Retina (tissue), 1 donor: ENCODE results near the gene PARD3B.

ENCODE experiments used
- DNase-seq: peaks from one replicate; pipeline ENCODE4 v3.0.0-alpha.2; 2016

PARD3B gene

DNA sequence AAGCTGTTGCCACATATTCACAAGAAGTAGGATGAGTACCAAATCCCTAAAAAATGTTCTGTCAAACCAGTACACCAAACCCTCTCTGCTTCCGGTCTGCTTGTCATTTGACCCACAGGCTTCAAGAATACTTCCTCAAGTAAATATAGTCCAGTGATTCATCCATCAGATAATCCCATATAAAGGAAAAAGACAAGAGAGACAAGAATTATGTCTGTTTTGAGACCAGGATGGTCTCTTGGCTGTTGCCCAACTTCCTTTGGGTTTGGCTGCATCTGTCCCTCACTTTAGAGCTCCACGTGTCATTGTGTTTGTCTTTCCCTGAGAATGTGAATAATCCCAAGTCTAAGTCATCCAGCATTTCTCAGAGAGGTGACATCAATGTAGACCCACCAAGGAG is 1045.5 kb downstream of the PARD3B start:
- DNase-seq, result no peak

DNA sequence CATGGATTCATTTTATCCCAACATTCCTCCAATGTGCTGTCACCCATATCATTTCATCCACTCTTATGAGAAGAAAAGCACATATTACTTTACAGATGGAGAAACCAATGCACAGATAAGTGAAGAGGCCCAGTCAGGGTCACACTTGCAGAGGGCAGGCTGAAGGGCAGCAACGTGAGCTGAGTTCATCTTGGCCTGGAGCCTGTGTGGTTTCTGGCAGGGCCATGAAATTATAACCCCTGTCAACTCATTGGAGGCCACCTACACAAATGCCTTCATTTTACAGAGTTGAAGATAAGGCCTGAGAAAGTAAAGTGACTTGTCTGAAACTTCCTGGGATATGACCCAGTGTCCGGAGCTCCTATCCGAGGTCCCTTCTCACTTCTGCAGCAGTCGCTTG is 1048.6 kb downstream of the PARD3B start:
- no peak for DNase-seq

DNA sequence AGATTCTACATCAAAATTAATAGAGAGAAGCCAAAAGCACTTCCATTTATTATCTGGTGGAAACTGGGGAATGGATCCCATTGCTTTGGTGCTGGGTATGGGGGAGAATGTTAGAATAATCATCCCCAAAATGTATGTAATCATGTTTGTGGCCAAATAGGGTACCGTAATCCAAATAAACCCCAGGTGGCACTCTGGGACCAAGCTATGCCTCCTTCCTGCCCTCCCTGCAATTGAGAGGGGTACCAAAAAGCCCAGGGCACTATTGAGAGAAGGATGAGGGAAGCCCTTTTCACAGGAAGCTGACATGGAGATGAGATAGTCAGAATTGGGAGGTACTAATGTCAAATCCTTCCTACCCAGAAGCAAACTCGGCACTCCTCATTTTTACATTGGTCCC is 1051.3 kb downstream of the PARD3B start:
- DNase-seq, result no peak

DNA sequence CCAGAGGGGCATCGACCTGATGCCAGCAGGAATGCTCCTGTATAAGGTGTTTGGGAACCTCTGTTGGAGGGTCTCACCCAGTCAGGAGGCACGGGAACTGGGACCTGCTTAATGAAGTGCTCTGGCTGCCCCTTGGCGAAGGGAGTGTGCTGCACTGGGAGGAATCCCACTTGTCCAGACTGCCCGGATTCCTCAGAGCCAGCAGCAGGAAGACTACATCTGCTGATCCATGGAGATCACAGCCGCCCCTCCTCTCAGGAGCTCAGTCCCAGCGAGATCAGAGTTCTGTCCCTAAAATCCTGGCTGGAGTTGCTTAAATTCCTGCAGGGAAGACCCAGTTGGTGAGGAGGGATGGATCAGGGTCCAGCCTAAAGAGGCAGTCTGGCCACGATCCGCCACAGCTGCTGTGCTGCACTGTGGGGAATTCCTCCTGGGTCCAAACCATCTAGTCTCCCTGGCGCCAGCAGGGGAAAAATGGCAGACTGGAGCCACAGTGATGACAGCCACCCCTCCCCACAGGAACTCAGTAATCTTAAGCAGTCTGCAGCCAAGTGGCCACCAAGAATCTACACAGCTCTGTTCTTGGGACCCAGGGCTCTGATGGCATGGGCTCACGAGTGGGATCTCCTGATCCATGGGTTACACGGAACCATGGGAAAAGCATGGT is 1060.5 kb downstream of the PARD3B start:
- DNase-seq, result no peak

DNA sequence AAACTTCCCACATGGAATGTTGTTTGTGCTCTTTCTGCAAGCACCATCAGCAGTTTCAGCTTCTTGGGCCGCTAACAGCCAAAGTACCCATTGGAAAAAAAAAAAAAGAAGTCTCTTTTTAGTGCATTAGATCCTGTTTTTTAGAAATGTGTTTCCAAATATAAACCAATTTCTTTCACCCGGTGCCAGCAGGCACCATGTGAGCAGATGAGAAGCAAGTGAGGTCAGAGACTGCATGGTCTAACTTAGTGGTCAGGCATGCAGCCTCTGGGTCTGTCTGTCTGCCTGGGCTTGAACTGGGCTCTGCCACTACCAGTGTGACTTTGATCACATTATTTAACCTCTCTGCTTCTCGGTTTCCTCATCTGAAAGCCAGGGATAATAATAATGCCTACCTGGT is 1061.9 kb downstream of the PARD3B start:
- no peak for DNase-seq

DNA sequence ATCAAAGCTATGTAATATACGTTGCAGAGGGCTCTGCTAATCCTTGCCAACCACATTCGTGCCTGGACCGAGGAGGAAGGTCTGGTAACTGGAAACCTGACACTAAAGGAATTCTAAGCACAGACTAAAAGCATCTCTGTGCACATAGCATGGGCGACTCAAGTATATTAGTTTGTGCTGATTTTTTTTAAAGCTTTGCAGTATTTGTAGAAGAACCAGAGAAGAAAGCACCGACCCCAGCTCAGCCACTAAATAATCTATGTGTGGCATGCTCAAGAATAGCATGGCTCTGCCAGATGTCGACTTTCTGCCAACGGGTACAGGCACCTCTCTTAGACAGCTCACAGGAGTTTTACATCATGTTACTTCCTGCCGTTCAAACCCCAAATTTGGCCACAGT is 1063.8 kb downstream of the PARD3B start:
- DNase-seq, result no peak

DNA sequence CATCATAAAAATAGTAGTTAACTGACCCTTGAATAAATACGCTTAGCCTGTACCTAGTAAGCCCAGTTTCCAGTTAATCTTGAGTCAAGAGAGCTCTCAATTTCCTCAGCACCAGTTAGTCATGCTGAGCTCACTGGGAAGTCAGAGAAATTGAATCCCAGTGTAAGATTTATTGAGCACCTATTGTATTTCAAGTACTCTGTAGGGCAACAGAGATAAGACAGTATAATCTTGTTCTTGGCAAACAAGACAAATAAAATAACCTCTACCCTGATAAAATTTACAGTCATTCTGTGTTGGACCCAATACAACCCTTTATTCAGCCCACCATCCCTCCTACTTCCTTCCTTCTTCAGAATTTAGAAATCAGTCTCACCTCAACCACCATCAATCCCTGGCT is 1065.2 kb downstream of the PARD3B start:
- DNase-seq, result no peak

DNA sequence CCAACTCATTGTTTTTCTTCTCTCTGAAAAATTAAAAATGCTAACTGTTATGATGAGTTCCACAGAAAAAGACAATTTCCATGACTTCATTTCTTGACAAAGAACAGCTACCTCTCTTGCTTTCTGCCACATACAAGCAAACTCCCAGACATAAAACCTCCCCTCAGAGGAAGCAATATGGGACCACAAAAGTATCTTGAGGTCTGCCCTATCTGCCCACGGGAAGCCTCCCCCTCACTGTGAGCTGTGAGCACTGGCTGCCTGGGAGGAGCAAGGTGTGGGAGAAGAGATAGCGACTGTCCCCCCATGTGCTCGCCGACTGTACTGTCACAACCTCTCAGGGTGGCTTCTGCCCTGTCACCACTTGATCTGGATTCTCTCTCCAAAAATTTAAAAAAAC is 1067.4 kb downstream of the PARD3B start:
- peak; percentile 17 for DNase-seq

DNA sequence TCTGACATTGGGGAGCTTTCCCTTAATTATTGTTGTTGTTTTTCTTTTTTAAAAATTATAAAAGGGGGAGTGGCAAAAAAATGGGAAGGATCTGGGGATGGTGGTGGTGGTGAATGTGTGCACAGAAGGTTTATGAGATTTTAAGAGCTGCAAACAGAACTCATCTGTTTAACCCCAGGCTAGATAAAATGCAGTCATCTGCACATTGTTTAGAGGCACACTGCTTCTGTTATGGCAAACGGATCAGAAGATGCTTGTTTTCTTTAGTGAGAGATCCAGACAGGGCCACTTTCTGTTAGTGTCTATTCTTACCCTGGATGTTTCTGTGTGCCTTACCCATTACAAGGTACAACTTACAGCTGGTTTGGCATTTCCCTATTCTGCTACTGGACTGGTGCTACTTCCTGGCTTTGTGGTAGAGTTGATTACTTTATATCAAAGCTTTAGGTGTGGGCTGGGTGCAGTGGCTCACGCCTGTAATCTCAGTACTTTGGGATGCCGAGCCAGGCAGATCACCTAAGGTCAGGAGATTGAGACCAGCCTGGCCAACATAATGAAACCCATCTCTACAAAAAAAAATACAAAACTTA is 1068.8 kb downstream of the PARD3B start:
- peak; percentile 17 for DNase-seq

DNA sequence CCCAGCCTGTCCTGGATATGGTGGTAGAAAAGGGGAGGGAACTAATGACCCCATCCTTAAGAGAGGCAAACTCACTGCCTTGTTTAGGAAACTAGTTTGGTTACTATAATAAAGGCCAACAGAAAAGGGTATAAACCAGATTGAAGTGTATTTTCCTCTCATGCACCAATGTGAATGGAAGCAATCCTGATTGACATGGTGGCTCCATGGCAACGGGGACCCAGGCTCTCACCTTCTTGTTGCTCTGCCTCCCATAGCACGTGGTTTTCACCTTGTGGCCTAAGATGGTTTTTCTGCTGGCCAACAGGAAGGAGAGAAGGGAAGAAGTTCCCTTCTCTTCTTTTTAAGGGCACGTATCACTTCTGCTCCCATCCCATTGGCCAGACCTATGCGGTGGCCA is 1069.7 kb downstream of the PARD3B start:
- DNase-seq, result no peak

DNA sequence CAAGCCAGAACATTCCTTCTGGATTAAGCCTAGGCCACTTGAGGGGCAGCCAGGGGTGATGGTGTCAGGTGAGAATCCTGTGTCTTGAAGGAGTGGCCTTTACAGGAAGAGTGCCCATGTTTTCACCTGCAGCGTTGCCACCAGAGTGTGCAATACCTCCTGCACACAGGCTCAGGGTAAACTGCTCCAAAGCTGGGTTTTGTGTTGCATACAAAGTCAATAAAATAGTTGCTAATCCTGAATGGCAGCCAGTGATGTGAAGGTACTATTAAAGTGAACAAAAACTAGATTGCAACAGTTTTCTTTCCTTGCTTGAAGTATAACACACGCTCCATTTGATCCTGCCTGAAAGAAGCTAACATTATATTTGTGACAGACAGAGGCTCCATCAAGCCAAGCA is 1072.6 kb downstream of the PARD3B start:
- no peak for DNase-seq

DNA sequence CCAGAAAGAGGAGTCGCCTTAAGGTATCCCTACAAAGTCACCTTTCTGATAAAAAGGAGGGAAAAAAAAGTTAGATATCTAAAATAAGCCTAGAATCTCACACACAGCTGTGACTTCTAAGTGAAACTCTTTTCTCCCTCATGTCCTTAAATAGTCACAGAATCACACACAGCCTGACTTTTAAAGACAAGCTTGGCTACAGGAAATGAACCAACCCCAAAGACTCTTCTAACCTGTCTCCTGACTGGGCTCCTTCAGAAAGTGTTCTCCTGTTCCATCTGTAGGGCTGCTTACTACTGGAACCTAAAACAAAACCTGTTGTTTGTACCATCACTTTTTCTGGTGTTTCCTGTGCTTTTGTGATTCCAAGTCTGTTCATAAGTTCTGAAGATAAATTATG is 1074.3 kb downstream of the PARD3B start:
- DNase-seq, result no peak

DNA sequence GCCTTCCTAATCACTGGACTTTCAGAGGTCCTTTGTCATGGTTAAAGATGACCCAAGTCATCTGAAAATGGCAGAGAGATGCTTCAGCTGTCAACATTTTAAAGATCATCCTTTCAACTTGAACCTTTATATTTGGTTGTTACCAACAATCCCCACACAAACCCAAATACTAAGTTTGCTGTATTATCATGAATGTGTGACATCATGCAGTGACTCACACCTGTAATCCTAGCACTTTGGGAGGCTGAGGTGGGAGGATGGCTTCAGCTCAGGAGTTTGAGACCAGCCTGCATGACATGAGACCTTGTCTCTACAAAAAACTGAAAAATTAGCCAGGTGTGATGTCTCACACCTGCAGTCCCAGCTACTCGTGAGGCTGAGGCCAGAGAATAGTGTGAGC is 1081.8 kb downstream of the PARD3B start:
- no peak for DNase-seq

DNA sequence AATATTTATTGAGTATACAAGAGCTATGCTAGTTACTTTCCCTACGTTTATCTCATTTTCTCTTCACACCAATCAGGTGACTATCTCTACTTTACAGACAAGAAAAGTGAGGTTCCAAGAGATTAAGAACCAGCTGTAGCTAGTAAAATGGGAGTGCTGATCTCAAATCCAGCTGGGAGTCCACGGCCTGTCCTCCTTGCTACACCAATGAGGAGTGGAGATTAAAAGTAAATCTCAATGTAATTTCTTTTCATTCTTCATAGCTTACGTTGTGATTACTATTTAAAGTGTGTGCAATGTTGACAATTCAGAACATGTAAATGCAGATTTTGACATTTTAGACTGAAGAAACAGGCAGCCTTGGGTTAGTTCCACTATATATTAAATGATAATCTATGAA is 1083.1 kb downstream of the PARD3B start:
- DNase-seq, result no peak

DNA sequence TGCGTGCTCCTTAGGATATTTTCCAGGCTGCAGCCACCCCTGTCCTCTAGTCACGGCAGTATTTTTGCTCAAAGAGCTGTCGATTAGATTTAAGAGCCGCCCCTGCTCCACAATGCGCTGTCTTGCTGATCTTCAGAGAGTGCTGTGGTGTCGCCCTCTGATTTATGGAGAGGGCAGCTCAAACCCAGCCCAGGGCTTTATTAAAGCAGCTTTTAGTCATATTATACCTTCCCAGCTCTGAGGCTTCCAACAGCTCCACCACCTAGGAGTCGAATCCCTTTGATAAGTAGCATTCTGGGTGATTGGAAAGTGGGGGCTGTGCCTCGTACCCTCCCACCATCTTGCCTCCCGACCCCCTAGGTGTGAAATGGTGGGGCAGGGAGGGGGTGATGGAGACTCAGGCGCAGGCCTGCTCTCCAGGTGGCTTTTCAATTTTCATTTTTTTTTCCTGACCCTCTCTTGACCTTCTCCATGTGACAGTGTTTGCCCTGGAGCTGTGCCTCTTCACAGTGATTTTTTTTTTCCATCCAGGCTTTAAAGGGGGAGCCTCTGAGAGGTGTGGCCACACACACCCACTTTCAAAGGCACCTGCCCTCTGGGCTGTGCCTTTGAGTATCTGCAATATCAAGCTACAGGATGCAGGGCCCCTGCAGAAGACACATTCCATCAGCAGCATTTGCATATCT is 1084.0 kb downstream of the PARD3B start:
- peak; percentile 18 for DNase-seq

DNA sequence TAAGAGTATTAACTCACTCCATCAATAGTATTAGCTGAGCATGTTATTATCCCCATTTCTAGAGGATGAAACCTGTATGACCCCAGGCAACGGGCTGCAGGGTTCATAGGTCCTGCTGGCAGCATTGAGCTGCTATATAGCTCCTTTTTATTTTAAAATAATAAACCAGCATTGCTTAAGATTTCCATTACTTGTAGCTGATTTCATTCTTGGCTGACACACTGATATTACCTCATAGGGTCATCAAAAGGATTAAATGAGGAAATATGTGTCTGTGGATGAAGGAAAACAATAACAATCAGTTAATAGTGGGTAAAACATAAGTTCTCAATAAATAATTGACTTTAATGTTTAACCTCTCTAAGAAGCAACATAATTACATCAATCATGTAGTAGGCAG is 1088.7 kb downstream of the PARD3B start:
- DNase-seq, result no peak

DNA sequence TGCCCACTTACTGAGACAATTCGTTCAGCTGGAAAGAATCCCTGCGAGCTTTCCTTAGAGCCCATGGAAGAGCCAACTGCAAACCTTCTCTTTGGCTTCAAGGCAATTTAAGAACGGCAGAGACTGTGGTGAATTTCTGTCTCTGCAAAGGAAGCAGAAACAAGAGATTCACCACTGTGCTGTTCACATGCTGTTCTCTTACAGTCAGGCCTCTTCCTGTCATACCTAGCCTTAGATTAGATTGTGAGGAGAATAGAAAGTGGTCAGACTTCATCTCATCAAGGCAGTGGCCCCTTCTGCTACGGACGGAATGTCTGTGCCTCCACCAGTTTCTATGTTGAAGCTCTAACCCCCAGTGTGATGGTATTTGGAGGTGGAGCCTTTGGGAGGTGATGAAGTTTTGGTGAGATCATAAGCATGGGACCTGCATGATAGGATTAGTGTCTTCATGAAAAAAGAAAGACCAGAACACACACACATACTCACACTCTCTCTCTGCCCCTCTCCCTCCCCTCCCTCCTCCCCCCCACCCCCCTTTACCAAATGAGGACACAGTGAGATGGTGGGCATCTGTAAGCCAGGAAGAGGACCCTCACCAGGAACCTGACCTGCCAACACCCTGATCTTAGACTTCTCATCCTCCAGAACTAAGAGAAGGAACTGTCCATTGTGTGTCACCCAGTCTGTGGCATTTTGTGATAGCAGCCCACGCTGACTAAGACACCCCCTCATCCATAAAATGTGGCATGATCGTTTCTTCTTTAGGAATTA is 1091.5 kb downstream of the PARD3B start:
- DNase-seq, result no peak

DNA sequence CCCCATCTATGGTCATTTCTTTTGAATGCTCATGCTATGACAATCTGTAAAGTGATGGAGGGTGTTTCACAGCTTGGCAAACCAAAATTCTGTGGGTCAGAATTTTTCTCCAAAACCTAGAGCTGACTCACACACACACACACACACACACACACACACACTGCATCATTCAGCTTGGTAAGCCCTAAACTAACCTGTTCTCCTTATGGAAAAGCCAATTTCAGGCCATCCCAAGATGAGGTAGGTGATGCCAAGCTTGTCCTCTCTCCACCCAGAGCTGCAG is 1092.0 kb downstream of the PARD3B start:
- no peak for DNase-seq

DNA sequence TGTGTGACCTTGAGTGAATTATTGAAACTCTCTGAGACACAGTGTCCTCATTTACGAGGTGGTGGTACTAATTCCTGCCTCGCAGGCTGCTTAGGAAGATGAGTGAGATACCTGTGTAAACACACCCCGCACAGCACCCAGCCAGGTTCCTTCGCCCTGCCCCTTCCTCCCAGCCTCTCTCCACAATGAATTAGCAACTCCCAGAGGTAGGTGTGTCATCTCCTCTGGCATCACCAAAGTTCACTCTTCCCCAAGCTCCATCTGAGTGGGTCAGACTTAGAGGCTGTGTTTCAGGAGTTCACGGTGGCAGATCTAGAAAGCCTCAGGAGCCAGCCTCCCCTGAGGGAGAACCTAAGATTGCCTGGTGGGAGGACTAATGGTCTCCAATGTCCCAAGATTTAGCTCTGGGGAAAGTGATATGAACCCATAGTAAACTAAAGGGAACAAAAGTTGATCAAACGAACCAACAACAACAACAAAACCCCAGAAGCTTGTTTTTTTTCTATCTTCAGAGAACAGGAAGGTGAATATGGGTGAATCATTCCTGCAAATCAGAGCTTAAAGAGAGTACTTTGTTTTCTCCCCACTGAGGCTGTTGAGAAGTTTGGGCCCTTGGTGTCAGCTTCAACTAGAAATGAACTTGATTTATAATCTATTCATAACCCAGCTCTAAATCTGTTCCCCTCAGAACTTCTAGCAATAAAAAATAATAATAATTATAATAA is 1092.7 kb downstream of the PARD3B start:
- DNase-seq, result no peak

DNA sequence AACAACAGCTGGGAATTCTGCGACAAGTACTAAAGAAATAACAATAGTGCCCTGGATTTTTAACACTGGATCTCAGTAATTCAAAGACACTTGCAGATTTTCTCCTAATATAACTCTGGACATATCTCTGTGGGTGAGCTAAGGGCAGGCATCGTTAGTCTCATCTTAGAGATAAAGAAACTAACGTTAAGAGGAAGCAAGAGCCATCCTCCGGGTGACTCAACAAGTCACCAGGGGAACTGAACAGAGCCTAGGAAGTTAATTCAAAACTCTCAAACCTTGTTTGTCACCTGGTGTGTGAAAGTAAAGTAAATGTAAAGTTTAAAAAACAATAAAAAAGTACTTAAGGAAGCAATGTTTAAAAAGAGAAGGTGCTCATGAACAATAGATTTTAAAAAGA is 1095.4 kb downstream of the PARD3B start:
- no peak for DNase-seq

DNA sequence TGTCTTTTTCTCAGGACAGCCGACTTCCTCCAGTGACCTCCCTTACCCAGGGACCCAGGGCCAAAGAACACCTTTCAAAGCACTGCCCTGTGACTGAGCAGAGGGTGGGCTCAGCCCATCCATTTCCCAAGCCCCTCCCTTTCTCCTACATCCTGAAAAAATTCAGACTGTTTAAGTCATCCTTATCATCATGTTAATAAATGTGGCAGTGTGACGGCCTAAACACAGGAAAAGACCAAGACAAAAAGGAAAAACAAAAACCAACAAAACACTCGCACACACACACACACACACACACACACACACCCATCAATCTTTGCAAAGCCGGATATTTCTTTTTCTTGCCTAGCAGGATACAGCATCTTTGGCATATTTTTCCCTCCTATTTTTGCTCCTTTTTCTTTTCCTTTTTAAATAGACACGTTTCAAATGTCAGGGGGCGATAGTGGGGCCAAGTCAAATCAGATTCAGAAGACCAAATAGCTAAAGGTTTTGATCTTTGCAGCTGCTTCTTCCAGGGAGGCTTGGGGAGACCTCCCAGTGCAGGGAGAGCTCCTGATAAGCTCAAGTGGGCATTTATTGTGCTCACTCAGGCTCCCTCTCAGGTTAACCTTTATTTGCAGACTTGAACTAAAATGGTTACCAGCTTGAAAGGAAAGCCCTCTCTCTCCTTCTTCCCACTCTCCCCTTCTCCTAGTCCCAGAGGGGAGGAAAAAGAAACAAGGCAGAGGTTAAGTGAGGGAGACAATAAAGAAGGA is 1097.5 kb downstream of the PARD3B start:
- DNase-seq, result no peak

DNA sequence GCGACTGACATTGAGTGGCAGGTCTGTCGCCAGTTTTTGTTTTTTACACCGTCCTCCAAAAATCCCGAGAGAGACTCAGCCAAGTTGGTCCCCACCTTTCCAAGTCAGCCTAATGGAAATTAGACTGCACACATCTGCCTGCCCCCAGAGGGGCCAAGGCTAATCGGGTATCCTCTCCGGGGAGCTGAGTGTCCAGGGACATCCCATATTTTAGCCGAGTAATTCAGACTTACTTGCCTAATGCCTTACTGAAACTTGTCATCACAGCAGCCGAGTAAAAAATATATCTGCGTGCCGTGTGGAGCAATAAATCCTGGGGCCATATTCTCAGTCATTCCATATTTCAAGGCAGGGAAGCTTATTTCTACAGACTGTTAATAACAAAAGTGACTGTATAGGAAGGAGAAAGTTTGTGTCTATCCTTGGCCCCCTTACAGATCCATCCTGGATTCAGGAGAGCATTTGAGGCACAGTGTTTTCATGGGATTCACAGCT is 1098.2 kb downstream of the PARD3B start:
- DNase-seq, result no peak
